ENCODE results near the gene TNNI3.

The TNNI3 gene

DNA sequence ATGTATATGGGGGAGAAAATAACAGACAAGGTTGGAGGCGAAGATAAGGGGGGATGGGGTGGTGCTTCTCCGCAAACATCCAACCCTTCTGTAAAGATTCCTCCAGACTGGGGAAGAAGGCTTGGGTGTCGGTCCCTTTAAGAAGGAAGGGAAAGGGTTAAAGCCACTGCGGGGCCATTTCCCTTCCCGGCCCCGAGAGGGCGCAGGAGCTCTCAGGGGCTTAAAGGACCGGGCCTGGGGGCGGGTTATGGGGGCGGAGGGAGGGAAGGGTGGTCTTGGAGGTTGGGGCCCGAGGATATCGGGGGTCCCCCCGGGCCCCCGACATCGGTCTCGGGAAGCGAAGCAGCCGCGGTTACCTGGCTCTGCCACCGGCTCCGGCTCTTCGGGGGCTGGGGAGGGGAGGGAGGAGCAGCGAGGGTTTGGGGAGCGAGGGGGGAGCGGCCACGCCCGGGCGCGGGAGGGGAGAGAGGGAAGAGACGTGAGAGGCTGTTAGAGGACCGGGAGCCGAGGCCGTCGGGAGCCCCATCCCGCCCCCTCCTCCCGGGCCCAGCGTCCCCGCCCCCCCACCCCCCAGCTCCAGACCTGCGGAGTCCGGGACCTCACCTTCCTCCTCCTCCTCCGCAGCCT, 11.3 kb downstream of the TNNI3 start:
- peak; percentile 65 for DNase-seq

DNA sequence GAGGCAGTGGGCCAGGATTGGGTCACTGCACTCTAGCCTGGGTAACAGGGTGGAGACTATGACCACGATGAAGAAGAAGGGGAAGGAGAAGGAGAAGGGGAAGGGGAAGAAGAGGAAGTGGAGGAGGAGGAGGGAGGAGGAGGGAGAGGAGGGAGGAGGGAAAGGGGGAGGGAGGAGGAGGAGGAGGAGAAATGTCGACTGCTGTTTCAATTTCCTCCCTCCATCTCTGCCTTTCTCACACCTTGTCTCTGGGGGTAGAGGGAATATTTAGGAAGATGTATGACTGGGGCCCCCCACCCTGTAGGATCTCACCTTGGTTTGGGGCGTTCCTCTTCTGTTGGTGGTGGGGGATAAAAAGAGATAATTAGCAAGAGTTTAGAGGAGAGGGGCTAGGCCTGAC, 12.3 kb downstream of the TNNI3 start:
- DNase-seq: no peak

DNA sequence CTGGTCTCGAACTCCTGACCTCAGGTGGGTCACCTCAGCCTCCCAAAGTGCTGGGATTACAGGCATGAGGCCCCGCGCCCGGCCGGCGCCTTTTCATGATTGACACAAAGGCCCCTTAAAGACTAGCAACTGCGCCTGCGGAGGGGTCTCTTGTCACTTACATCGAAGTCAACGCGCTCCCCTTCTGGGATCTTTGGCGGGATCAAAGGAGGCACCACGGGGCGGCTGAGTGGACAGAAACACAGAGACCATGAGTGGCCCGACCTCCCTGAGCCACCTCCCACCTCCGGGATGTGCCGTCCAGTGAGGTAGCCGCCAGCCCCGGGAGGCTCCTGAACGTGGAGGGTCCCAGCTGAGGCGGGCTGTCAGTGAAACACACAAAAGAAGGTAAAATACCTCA, 15.8 kb downstream of the TNNI3 start:
- no peak for DNase-seq

DNA sequence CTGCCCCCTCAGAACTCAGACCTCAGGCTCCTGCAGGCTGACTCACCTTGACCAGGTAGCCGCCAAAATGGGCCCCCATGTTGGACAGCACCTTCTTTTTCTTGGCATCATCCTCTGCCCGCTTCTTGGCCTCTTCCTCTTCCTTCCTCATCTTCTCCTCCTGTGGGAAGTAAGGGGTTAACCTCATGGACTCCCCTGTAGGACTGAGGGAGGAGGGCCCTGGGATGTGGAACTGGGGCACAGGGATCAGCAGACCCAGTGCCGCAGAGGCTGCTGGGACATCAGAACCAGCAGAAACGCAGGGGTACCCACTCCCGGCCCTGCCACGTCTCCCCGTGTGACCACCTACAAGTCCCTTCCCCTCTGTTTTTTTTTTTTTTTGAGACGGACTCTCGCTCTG, 19.6 kb downstream of the TNNI3 start:
- no peak for DNase-seq

DNA sequence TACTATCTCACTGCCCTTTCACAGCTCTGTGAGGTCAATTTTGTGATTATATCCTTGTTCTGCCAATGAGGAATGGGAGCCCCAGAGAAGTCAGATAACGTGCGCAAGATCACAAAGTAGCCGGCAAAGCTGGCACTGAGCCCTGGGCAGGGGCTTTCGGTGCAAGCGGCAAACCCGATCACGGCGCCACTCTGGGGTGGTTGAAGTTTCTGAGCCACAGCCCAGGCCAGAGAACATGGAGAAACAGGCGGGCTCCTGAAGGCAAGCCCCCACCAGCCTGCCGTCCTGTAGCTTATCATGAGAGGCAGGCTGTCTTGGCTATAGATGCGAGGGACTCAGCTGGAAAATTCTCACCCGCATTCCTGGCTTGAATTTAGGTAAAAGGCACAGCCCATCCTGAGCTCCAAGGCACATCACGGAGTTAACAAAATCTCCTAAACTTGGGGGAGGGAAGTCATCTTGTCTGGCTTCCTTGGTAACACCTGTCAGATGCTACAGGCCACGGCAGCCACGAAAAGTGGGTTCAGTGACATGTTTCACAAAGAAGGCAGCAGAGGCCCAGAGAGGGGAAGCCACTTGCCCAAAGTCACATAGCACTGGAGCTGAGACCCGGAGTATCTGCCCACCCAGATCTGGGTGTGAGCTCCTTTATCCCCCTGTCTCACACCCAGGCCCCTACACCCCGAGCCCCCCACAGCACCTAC, 21.0 kb downstream of the TNNI3 start:
- no peak for DNase-seq

DNA sequence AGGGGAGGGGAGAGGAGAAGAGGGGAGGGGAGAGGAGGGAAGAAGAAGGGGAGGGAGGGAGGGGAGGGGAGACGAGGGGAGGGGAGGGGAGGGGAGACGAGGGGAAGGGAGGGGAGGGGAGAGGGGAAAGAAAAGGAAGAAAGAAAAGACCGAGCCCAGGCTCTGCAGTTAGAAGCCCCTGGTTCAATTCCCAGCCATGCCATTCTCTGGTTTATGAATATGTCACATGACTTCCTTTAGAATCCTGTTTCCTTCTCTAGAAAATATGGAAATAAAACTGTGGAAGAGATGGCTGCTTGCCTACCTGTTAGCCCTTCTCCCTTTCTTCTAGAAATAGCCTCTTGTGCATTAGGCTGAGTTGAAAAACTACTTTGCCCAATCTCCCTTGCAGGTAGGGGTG, 22.8 kb downstream of the TNNI3 start:
- DNase-seq: no peak

DNA sequence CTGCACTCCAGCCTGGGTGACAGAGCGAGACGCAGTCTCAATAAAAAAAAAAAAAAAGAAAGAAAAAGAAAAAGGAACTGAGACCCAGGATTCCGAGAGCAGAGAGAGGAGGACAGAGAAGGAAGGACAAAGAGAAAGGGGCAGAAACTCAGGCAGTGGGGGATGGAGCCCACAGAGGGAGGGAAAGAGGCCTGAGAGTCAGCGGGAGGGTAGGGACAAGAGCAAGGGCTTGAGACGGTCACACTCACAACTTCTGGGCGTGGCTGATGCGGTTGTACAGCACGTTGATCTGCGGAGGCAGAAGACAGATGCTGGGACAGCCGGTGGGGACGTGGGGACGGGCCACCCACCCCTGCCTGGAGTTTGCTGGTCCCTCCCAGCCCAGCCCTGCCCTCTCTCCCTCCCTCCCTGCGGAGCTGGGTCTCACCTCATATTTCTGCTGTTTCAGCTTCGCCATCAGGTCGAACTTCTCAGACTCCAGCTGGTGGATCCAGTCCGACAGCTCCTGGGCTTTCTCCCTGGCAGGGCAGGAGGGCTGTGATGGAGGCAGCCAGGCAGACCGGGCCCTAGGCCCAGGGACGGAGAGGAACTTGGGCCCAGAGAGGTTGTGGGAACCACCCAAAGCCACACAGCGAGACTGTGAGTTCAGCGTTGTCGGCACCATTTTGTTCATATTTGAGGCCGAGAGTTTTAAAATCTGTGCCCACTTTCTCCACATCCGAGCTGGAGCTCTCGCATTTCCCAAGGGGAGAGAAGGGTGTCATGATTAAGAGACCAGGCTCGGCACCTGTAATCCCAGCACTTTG, 23.7 kb downstream of the TNNI3 start:
- no peak for DNase-seq

DNA sequence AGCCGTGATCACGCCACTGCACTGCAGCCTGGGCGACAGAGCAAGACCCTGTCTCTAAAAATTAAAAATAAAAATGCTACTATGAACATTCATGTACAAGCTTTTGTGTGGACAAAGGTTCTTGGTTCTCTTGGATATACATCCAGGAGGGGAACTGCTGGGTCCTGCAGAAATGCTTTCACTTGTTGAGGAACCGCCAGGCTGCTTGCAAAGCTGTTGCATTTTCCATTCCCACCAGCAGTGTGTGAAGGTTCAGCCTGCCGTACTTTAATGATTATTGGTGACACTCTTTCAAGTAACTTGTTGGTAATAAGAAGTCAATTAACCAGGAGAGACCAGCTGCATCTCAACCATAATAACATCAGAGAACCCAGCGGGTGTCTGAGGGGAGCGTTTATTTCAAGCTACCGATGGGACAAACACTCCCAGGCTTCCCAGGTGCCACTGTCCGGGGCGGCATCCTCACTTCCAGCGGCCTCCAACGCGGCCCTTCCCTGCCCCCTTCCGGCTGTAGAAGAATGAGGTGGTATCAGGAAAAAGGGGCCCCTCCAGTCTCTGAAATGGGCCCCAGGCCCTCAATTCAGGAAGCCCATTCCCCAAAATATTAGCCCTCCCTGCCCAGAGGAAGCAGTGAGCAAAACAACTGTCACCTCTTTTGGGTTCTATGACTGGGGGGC, 24.9 kb downstream of the TNNI3 start:
- DNase-seq: no peak

DNA sequence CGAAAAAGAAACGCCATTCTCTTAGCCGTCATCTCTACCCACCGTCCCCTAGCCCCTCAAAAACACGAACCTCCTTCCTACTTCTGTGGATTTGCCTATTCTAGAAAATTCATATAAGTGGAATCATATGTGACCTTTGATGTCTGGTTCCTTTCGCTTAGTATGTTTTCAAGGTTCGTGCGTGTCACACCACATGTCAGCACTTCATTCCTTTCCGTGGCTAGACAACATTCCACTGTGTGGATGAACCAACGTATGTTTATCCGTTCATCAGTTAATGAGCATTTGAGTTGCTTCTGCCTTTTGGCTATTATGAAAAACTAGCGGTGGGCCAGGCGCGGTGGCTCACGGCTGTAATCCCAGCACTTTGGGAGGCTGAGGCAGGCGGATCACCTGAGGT, 26.1 kb downstream of the TNNI3 start:
- DNase-seq: no peak

DNA sequence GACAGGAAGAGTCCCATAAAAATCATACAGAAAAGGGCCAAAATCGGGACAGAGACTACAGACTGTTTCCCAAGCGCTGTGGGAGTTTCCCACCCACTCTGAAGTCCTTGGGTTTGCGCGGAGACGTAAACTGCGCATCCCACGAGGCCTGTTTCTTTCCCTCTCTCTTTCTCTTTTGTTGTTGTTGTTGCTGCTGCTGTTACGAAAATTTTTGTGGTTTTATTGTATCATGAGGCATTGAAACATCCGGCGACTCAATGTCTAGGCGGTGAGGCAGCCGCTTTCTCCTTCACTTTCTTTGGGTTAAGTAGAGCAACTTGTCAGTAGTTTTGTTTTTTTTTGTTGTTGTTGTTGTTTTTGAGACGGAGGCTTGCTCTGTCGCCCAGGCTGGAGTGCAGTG, 38.5 kb downstream of the TNNI3 start:
- DNase-seq: no peak

DNA sequence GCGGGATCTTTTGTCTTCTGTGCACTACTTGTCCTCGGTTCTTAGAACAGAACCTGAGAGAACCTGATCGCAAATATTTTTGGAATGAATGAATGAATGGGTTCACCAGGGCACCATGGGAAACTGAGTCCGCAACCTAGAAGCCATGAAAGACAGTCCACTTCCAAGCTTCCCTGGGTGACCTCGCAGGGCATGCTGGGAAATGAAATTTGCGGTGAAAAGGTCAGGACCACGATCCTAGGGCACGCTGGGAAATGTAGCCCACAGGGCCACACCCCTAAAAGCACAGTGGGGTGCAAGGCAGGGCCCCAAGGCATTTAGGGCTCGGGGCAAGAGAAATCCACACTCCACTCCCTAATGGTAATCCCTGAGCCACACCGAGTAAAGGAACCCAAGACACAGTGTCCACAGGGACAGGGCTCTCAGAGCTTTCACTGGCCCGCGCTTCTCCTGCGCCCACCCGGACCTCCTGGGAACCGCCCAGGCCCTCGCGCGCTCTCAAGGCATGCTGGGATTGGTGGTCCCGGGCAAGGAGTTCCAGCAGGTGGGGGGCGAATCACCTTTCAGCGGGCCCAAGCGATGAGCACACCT, 39.0 kb downstream of the TNNI3 start:
- peak; percentile 9 for DNase-seq

DNA sequence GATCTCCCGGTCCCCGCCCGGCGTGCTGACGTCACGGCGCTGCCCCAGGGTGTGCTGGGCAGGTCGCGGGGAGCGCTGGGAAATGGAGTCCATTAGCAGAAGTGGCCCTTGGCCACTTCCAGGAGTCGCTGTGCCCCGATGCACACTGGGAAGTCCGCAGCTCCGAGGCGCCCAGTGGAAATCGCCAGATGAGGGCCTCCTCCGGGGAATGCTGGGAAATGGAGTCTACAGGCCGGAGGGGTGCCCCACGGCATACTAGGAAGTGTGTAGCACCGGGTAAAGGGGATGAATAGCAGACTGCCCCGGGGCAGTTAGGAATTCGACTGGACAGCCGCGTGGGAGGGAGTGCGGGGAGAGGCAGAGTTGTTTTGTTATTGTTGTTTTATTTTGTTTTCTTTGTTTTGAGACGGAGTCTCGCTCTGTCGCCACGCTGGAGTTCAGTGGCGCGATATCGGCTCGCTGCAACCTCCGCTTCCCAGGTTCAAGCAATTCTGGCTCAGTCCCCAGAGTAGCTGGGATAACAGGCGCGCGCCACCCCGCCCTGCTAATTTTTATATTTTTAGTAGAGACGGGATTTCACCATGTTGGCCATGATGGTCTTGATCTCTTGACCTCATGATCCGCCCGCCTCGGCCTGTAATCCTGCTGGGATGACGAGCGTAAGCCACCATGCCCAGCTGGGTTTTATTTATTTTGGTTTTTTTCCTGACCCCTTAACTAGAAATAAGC, 39.7 kb downstream of the TNNI3 start:
- DNase-seq: peak; percentile 97

DNA sequence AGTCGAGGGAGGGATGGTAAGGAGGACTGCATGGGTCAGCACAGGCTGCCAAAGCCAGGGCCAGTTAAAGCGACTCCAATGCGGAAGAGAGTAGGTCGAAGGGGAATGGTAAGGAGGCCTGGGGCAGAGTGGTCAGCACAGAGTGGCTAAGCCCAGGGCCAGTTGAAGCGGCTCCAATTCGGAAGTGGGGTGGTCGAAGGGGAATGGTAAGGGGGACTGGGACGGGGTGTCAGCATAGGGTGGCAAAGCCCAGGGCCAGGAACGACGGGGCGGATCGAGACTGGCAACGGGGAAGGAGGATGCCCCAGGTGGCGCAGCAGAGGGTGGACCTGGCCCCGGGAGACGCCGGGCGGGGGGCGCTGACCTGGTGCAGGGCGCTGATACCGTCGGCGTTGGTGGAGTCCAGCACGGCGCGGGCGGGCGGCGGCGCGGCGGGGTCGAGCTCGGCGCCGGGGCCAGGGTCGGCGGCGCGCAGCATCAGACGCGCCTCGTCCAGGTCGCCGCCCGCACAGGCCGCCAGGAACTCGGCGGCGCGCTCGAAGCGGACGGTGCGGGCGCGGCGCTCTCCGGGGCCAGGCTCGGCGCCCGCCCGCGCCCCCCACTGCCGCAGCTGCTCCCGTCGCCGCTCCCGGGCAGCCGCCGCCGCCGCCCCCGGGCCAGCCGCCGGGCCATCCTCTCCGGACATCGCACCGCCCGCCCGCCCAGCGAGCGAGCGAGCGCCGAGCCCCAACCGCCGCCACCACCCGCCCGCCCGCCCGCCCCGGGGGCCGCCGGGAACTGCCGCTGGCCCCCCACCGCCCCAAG, 40.5 kb downstream of the TNNI3 start, which contains the start of gene PPP1R12C:
PPP1R12C (minus strand) TSS at position 779 of the 804 bp plus-strand sequence; CDS start at position 685, 94 bp downstream.
- DNase-seq: no peak

DNA sequence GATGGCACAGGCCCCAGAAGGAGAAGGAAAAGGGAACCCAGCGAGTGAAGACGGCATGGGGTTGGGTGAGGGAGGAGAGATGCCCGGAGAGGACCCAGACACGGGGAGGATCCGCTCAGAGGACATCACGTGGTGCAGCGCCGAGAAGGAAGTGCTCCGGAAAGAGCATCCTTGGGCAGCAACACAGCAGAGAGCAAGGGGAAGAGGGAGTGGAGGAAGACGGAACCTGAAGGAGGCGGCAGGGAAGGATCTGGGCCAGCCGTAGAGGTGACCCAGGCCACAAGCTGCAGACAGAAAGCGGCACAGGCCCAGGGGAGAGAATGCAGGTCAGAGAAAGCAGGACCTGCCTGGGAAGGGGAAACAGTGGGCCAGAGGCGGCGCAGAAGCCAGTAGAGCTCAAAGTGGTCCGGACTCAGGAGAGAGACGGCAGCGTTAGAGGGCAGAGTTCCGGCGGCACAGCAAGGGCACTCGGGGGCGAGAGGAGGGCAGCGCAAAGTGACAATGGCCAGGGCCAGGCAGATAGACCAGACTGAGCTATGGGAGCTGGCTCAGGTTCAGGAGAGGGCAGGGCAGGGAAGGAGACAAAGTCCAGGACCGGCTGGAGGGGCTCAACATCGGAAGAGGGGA, 41.2 kb downstream of the TNNI3 start:
- DNase-seq: no peak

DNA sequence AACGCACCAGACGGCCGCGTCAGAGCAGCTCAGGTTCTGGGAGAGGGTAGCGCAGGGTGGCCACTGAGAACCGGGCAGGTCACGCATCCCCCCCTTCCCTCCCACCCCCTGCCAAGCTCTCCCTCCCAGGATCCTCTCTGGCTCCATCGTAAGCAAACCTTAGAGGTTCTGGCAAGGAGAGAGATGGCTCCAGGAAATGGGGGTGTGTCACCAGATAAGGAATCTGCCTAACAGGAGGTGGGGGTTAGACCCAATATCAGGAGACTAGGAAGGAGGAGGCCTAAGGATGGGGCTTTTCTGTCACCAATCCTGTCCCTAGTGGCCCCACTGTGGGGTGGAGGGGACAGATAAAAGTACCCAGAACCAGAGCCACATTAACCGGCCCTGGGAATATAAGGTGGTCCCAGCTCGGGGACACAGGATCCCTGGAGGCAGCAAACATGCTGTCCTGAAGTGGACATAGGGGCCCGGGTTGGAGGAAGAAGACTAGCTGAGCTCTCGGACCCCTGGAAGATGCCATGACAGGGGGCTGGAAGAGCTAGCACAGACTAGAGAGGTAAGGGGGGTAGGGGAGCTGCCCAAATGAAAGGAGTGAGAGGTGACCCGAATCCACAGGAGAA, 42.0 kb downstream of the TNNI3 start:
- no peak for DNase-seq

DNA sequence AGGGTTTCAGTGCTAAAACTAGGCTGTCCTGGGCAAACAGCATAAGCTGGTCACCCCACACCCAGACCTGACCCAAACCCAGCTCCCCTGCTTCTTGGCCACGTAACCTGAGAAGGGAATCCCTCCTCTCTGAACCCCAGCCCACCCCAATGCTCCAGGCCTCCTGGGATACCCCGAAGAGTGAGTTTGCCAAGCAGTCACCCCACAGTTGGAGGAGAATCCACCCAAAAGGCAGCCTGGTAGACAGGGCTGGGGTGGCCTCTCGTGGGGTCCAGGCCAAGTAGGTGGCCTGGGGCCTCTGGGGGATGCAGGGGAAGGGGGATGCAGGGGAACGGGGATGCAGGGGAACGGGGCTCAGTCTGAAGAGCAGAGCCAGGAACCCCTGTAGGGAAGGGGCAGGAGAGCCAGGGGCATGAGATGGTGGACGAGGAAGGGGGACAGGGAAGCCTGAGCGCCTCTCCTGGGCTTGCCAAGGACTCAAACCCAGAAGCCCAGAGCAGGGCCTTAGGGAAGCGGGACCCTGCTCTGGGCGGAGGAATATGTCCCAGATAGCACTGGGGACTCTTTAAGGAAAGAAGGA, 42.9 kb downstream of the TNNI3 start:
- no peak for DNase-seq

DNA sequence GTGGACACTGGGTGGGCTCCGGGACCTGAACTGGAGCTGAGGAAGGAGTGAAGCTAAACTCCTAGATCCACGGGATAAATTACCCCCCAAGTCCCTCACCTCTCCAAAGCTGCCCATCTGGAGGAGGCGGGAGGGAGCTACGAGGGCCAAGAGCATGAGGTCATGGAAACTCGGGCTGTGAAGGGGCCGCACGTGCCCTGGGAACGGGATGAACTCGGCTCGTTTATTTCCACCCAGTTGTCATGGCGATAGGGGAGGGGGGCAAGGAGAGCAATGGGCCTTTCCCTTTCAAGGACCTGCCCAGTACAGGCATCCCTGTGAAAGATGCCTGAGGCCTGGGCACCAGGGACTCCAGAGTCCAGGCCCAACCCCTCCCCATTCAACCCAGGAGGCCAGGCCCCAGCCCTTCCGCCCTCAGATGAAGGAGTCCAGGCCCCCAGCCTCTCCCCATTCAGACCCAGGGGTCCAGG, 43.9 kb downstream of the TNNI3 start:
- no peak for DNase-seq

DNA sequence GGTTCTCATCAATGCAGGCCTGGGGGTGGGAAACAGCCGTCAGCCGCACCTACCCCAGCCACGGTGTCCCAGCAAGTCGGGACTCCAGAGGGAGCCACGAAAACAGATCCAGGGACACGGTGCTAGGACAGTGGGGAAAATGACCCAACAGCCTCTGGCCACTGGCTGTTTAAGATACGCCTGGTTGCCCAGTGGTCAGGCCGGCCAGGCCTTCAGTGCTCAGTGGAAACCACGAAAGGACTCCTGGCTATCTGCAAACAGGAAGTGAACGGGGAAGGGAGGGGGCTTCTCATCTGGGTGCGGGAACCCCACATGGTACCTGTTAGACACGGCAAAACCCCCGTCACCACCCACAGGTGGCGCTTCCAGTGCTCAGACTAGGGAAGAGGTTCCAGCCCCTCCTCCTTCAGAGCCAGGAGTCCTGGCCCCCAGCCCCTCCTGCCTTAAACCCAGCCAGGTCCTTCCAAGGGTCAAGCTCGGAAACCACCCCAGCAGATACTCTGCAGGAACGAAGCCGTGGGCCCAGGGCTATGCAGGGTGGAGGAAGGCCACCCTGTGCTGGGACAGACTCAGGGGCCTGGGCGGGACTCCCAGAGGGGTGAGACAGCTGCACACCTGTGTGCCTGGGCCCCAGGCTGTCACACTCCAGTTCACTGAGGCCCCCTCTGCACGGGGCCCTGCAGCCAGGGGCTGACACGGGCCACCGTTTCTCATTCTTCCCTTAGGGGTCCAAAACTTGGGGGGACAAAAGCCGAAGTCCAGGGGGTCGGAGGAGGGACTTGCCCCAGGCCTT, 44.6 kb downstream of the TNNI3 start:
- DNase-seq: no peak

DNA sequence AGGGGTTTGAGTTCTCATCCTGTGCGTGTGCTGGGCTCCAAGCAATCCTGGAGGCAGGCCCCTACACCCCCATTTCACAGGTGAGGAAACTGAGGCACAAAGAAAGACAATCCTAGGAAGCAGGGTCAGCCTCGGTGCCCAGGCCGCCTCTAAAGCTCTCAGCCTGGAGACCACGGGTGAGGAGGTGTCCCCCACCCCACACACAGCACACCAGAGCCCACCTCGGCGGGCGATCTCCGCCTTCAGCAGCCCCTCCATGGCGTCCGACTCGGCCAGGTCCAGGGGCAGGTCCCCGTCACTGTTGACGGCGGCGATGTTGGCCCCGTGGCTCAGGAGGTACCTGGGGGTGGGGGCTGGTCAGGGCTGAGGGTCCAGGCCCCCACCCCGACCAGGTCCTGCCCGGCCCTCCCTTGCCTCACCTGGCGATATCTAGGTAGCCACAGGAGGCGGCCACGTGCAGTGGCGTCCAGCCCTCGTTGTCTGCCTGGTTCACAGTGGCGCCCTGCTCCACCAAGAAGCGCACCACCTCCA, 45.2 kb downstream of the TNNI3 start:
- DNase-seq: no peak
